ENCODE data around the gene FOXJ1. TPM values are rescaled to one million over a fixed set of nuclear protein-coding genes. Genes with fewer than 3 reads are reported as not detected.

FOXJ1 gene
- polyA plus RNA-seq, 5 donors: 13.5 to 33.9 (median 20.6) TPM

- no peak for DNase-seq
Measured at GRCh38 chr17:76095943-76096342, 45.1 kb downstream of the FOXJ1 start.

DNA sequence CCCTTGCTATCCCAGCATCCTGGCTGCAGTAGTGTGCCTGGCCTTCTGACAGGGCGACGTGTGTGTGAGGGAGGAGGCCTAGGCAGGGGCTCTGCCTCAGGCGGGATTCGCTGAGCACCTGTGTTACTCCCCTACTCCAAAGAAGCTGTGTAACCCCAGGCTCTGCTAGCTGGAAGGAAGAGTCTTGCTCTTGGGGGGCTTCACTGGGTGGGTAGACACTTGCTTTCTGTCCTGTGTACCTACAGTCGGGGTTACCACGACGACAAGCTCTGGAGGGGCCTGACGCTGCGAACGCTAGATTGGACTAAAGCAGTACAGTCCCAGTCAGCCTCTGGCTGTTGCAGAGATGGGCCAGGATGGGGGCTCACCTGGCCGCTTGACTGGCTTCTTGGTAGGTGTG, 47.0 kb downstream of the FOXJ1 start:
- DNase-seq: no peak

GRCh38 chr17:76092526-76093413, 48.3 kb downstream of the FOXJ1 start:
- no peak for DNase-seq

DNA sequence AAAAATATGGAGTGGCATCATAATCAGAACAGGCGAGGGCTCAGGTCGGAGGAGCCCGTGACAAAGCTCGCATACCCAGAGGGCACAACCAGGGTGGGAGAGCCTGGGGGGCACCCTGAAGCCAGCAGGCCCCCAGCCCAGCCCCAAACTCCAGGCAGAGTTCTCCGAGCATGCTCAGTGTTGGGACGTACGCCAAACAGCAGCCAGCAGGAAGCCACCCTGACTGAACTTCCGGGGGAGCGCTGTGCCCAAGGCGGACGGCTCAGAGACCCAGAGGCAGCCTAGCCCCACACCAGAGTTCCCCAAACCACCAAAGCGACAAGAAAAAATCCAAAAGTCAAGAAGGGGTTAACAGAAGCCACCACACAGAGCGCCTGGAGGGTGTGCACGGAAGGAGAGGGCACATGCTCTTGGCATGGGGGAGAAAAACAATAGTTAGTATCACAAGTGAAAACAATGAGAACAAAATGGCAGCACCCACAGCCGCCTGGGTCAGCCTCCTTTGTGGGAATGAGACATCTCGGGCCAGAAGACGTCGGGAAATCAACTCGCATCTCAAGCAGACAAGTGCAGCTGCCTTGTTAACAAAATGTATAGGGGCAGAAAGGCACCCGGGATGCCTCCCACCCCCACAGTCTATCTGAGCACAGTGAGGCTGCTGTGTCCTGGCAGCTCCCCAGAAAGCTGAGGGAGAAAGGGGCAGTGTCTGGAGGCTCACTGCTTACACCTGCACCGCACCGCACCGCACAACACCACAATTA, 49.3 kb downstream of the FOXJ1 start:
- no peak for DNase-seq

GRCh38 chr17:76090517-76091129, 50.4 kb downstream of the FOXJ1 start:
- no peak for DNase-seq

GRCh38 chr17:76089680-76090516, 51.1 kb downstream of the FOXJ1 start:
- no peak for DNase-seq

DNA sequence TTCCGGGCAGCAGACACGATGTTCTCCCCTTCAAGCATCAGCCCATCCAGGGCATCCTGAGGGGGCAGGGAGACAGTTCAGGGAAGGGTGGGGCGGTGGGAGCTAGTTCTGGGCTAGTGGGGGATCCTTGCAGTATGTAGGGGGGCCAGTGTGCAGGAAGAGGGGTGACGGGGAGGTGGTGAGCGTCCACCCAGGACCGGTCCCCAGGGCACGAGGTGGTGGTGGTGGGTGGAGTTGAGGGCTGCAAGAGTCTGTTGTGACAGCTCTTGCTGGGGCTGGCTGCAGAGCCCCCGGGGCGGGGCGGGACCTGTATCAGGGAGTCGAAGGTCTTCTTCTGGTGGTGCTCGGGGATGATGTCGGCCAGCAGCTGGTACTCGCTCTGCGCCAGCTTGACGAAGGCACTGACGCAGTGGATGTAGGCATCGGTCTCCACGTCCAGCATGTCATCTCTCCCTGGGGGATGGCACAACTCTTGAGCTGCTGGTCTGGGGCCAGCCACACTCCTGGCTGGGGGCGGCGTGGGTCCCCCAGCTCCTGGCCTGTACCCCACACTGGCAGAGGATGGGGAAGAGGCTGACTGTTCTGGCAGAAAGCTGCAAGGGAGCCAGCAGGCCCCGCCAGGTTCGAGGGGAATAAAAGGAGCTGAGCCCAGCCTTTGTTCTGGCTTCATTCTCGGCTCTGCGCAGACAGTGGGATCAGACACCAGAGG, 52.0 kb downstream of the FOXJ1 start:
- DNase-seq: no peak

DNA sequence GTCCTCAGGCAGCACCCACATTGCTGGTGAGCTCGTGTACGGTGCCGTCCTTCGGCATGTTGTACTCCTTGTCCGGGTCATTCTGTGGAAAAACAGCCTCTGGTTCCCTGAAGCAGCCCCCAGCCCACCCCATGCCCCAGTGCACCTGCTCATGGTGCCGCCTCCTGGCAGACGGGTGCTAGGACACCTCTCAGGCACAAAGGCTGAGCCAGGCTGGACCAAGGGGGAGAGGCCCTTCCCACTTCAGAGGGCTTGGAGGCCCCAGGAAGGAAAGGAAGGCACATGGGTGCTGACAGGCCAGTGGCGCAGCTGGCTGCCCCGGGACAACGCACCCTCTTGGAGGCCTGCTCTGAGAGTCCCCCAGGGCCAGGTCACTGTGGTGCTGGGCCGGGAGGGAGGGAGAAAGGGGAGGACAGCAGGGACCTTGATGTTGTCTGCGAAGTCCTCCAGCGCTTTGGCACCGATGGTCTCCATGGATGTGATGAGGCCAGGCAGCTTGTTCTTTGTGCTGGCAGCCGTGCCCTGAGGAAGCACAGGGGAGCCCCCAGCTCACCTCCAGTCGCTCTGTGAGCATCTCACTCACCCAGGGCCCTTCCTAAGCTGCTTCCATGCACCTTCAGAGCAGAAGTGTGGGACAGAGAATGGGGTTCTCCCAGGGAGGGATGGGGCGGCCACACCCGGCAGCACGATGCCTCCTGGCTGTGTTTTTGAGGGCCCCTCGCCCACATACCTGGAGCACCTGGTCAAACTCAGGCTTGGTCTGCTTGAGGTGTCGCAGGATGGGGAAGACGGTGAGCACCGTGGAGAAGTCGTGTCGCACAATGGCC, 52.8 kb downstream of the FOXJ1 start:
- DNase-seq: no peak

DNA sequence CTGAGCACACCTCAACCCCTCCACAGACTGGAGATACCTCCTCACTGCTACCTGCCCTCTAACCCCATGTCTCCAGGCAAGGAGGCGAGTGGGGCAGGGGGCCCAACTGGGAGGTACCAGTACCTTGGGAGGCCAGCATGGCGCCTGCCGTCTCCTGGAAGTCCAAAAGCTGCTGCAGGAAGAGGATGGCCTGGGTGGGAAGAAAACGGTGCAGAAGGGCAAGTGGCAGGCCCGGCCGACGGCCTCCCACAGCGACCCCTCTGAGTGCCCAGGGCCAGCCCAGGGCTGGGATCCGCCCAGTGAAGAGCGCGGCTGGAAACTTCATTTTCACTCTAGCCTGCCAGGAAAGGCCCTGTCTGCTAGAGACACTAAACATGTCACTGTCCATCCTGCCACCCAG, 53.5 kb downstream of the FOXJ1 start:
- DNase-seq: no peak

GRCh38 chr17:76086384-76086783, 54.7 kb downstream of the FOXJ1 start:
- no peak for DNase-seq

Other genes with a start within 250 kb of the FOXJ1 start
- 10 to 100 TPM; 12.8 to 26.7 (median 20.8) TPM for gene TRIM65, start 244.3 kb downstream of the FOXJ1 start, polyA plus RNA-seq (ENCODE audit: insufficient read depth in 1 of 5, insufficient read length in 5 of 5, low replicate concordance in 1 of 5)
- gene MRPL38, start 236.4 kb downstream of the FOXJ1 start, polyA plus RNA-seq (ENCODE audit: insufficient read depth in 1 of 5, insufficient read length in 5 of 5, low replicate concordance in 1 of 5): 10 to 100 TPM; 51.8 to 92.4 (median 73.1) TPM
- 1 to 10 TPM; 6.6 to 9.6 (median 7.9) TPM for gene FBF1, start 200.2 kb downstream of the FOXJ1 start, polyA plus RNA-seq (ENCODE audit: insufficient read depth in 1 of 5, insufficient read length in 5 of 5, low replicate concordance in 1 of 5)
- 10 to 100 TPM; 22.9 to 36.6 (median 27.1) TPM for gene ACOX1, start 162.1 kb downstream of the FOXJ1 start, polyA plus RNA-seq (ENCODE audit: insufficient read depth in 1 of 5, insufficient read length in 5 of 5, low replicate concordance in 1 of 5)
- gene TEN1, start 162.0 kb downstream of the FOXJ1 start, polyA plus RNA-seq (ENCODE audit: insufficient read depth in 1 of 5, insufficient read length in 5 of 5, low replicate concordance in 1 of 5): 10 to 100 TPM; 21.9 to 34.8 (median 27.5) TPM
- 10 to 100 TPM; 12.7 to 23.1 (median 18.4) TPM for gene CDK3, start 140.4 kb downstream of the FOXJ1 start, polyA plus RNA-seq (ENCODE audit: insufficient read depth in 1 of 5, insufficient read length in 5 of 5, low replicate concordance in 1 of 5)
- gene EVPL, start 113.9 kb downstream of the FOXJ1 start, polyA plus RNA-seq (ENCODE audit: insufficient read depth in 1 of 5, insufficient read length in 5 of 5, low replicate concordance in 1 of 5): 10 to 100 TPM; 15.8 to 47.5 (median 43.8) TPM
- 100 to 1,000 TPM in 3 of 5 donors, 10 to 100 TPM in 2; 92.3 to 111 (median 101) TPM for gene SRP68, start 68.7 kb downstream of the FOXJ1 start, polyA plus RNA-seq (ENCODE audit: insufficient read depth in 1 of 5, insufficient read length in 5 of 5, low replicate concordance in 1 of 5)
- gene GALR2, start 66.5 kb downstream of the FOXJ1 start, polyA plus RNA-seq (ENCODE audit: insufficient read depth in 1 of 5, insufficient read length in 5 of 5, low replicate concordance in 1 of 5): under 1 TPM in 2 of 5 donors, not detected in 3; 0.10 to 0.27 TPM
- gene ZACN, start 62.1 kb downstream of the FOXJ1 start, polyA plus RNA-seq (ENCODE audit: insufficient read depth in 1 of 5, insufficient read length in 5 of 5, low replicate concordance in 1 of 5): 10 to 100 TPM in 3 of 5 donors, 1 to 10 TPM in 2; 4.1 to 22.2 (median 16.1) TPM
- 100 to 1,000 TPM; 152 to 171 (median 166) TPM for gene EXOC7, start 37.5 kb downstream of the FOXJ1 start, polyA plus RNA-seq (ENCODE audit: insufficient read depth in 1 of 5, insufficient read length in 5 of 5, low replicate concordance in 1 of 5)
- 10 to 100 TPM in 1 of 5 donors, 1 to 10 TPM in 4; 7.5 to 11.1 (median 8.6) TPM for gene RNF157, start 99.2 kb upstream of the FOXJ1 start, polyA plus RNA-seq (ENCODE audit: insufficient read depth in 1 of 5, insufficient read length in 5 of 5, low replicate concordance in 1 of 5)
- gene UBALD2, start 124.1 kb upstream of the FOXJ1 start, polyA plus RNA-seq (ENCODE audit: insufficient read depth in 1 of 5, insufficient read length in 5 of 5, low replicate concordance in 1 of 5): 10 to 100 TPM; 20.4 to 47.9 (median 25.2) TPM
- 10 to 100 TPM in 1 of 5 donors, 1 to 10 TPM in 4; 5.0 to 10.2 (median 6.2) TPM for gene QRICH2, start 167.0 kb upstream of the FOXJ1 start, polyA plus RNA-seq (ENCODE audit: insufficient read depth in 1 of 5, insufficient read length in 5 of 5, low replicate concordance in 1 of 5)
- gene PRPSAP1, start 212.7 kb upstream of the FOXJ1 start, polyA plus RNA-seq (ENCODE audit: insufficient read depth in 1 of 5, insufficient read length in 5 of 5, low replicate concordance in 1 of 5): 10 to 100 TPM; 76.4 to 93.8 (median 82.5) TPM
- gene SPHK1, start 243.4 kb upstream of the FOXJ1 start, polyA plus RNA-seq (ENCODE audit: insufficient read depth in 1 of 5, insufficient read length in 5 of 5, low replicate concordance in 1 of 5): 1 to 10 TPM; 3.2 to 9.1 (median 4.3) TPM

All from right lung (tissue), 5 donors.